Smooth muscle cell (in vitro differentiated cells): ENCODE data around the gene RPL29. TPM values are rescaled to one million over a fixed set of nuclear protein-coding genes. Genes with fewer than 3 reads are reported as not detected.

Source experiments
- DNase-seq: peaks from one replicate; lab custom pipeline; 2025; ENCODE audit not compliant: unreplicated experiment; lab: John Stamatoyannopoulos, UW
- H2AFZ ChIP-seq: fragments of 200-600 bp; sonication (generic); 2 replicates; pipeline ENCODE4 v1.6.0; 2016; ENCODE audit warnings: antibody characterized with exemption, low read depth, mild to moderate bottlenecking
- H3F3A ChIP-seq: fragments of 200-600 bp; sonication (generic); 2 replicates; pipeline ENCODE4 v1.6.0; 2017; ENCODE audit warnings: antibody characterized with exemption, low read depth
- H3K27ac ChIP-seq: fragments of 200-600 bp; sonication (generic); 2 replicates; pipeline ENCODE4 v1.5.1; 2016; ENCODE audit warnings: low read depth, mild to moderate bottlenecking
- H3K27me3 ChIP-seq: fragments of 200-600 bp; sonication (generic); 2 replicates; pipeline ENCODE4 v1.6.1; 2016; ENCODE audit warnings: low read depth, mild to moderate bottlenecking
- H3K36me3 ChIP-seq: fragments of 200-600 bp; sonication (generic); 2 replicates; pipeline ENCODE4 v1.5.1; 2016; ENCODE audit warnings: low read depth
- H3K4me1 ChIP-seq: fragments of 200-600 bp; sonication (generic); 2 replicates; pipeline ENCODE4 v1.5.1; 2016; ENCODE audit warnings: low read depth
- H3K4me2 ChIP-seq: fragments of 200-600 bp; sonication (generic); 2 replicates; pipeline ENCODE4 v1.6.0; 2016; ENCODE audit warnings: mild to moderate bottlenecking
- H3K4me3 ChIP-seq: fragments of 200-600 bp; sonication (generic); 2 replicates; pipeline ENCODE4 v1.5.1; 2016; ENCODE audit warnings: mild to moderate bottlenecking
- H3K79me2 ChIP-seq: fragments of 200-600 bp; sonication (generic); 2 replicates; pipeline ENCODE4 v1.6.0; 2016; ENCODE audit warnings: low read depth, mild to moderate bottlenecking
- H3K9ac ChIP-seq: fragments of 200-600 bp; sonication (generic); 2 replicates; pipeline ENCODE4 v1.6.0; 2016; ENCODE audit warnings: low read depth
- H3K9me3 ChIP-seq: fragments of 200-600 bp; sonication (generic); replicated peaks from 2 replicates; pipeline ENCODE4 v1.5.1; 2016; ENCODE audit warnings: low read depth
- H4K20me1 ChIP-seq: fragments of 200-600 bp; sonication (generic); 2 replicates; pipeline ENCODE4 v1.6.0; 2016; ENCODE audit warnings: low read depth
- WGBS: methylation state at CpG from one replicate; pipeline ENCODE4 v1.1.7; 2016; ENCODE audit warnings: low lambda C conversion rate; 5-methylcytosine and 5-hydroxymethylcytosine counted together
- polyA plus RNA-seq: library from polyadenylated mRNA; unstranded; fragments of >200 nt; fragmentation: Nextera tagmentation; extraction: Ambion mirVana; gene quantifications from 2 replicates; pipeline ENCODE4 v1.2.1, GENCODE V29; 2016
- total RNA-seq: library from RNA; depleted of rRNA; stranded (reverse); fragments of >200 nt; gene quantifications from 2 replicates; pipeline ENCODE4 v1.2.3, GENCODE V29; 2014
- TF ChIP-seq, protein P1 (sequence below): fragments of 200-600 bp; sonication (generic); IDR thresholded peaks from 2 replicates; pipeline ENCODE4 v1.5.1; 2017; ENCODE audit warnings: borderline replicate concordance, mild to moderate bottlenecking, antibody characterized with exemption; ENCODE audit not compliant: insufficient read depth, poor library complexity, severe bottlenecking

Gene RPL29
- total and polyA plus RNA-seq, 2 experiments from 2014 or later, result 708 to 1,004 TPM

DNA sequence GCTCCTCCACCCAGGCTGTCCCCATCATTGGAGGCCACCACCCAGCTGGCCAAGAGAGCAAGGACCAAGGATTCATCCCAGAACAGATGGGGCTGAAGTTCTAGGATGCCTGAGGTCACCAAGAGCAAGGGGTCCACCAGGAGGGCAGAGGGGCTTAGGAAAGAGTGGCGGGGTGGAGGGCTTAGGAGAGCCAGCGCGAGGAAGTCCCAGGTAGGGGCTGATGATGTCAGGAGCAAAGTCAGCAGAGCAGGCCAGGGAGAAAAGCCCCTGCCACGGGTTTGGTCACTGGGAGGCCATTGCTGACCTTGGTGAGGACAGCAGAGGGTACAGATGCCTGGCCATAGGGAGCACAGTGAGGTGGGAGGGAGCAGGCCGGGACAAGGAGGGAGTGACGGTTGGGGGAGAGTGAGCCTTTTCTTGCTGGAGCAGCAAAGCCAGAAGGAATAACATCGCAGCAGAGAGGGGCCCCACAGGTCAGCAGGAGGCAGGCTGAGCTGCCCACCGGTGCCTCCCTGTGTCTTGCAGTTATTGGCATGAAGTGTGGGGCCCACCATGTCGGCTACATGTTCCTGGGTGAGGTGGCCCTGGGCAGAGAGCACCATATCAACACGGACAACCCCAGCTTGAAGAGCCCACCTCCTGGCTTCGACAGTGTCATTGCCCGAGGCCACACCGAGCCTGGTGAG is 48.3 kb downstream of the RPL29 start:
- no peak overlapping the region for H3K9ac ChIP-seq
- H3K27me3 ChIP-seq, result no peaks in the 10 kb centered on the region
- no peaks in the 10 kb centered on the region for H3K9me3 ChIP-seq
- H4K20me1 ChIP-seq, result no peaks in the 10 kb centered on the region
- H3F3A ChIP-seq, result no peaks in the 10 kb centered on the region
- H3K4me1 ChIP-seq, result no peaks in the 10 kb centered on the region
- H2AFZ ChIP-seq, result no peak overlapping the region
- H3K27ac ChIP-seq, result no peak overlapping the region
- H3K4me3 ChIP-seq, result no peak overlapping the region
- WGBS, result 82% methylated on average over 13 of the region's 13 CpGs
- H3K4me2 ChIP-seq, result no peak overlapping the region
- TF ChIP-seq, protein P1, sequence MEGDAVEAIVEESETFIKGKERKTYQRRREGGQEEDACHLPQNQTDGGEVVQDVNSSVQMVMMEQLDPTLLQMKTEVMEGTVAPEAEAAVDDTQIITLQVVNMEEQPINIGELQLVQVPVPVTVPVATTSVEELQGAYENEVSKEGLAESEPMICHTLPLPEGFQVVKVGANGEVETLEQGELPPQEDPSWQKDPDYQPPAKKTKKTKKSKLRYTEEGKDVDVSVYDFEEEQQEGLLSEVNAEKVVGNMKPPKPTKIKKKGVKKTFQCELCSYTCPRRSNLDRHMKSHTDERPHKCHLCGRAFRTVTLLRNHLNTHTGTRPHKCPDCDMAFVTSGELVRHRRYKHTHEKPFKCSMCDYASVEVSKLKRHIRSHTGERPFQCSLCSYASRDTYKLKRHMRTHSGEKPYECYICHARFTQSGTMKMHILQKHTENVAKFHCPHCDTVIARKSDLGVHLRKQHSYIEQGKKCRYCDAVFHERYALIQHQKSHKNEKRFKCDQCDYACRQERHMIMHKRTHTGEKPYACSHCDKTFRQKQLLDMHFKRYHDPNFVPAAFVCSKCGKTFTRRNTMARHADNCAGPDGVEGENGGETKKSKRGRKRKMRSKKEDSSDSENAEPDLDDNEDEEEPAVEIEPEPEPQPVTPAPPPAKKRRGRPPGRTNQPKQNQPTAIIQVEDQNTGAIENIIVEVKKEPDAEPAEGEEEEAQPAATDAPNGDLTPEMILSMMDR, result no peak
- DNase-seq, result no peak
- H3K36me3 ChIP-seq, result no peaks in the 10 kb centered on the region
- H3K79me2 ChIP-seq, result no peaks in the 10 kb centered on the region

DNA sequence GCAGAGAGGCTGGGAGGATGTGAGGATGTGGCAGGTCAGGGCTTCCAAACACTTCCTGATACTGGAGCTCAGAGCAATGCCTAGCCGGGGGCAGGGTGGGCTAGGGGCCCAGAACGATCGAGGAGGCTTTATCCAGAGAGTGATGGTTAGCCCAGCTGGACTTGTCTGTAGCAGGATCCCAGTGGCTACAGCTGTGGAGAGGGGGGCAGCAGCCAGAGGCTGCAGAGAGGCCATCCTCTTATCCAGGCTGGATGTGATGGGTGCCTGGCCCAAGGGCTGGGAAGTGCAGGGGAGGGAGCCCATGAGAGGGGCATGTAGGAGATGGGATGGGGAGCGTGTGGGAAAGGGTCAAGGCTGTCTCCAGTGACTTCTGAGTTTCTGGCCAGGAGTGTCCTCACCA is 48.9 kb downstream of the RPL29 start:
- Histone ChIP-seq H3K4me2 (no peak overlapping the region), H3K36me3 (no peaks in the 10 kb centered on the region), H3K4me1 (no peaks in the 10 kb centered on the region), H3K27ac (no peak overlapping the region), H2AFZ (no peak overlapping the region), H3K9ac (no peak overlapping the region), H3F3A (no peaks in the 10 kb centered on the region), H3K79me2 (no peaks in the 10 kb centered on the region), H3K27me3 (no peaks in the 10 kb centered on the region), H3K9me3 (no peaks in the 10 kb centered on the region), H3K4me3 (no peak overlapping the region), H4K20me1 (no peaks in the 10 kb centered on the region)
- no peak for DNase-seq
- WGBS, result 84% methylated on average over 4 of the region's 4 CpGs
- TF ChIP-seq, protein P1, result no peak

DNA sequence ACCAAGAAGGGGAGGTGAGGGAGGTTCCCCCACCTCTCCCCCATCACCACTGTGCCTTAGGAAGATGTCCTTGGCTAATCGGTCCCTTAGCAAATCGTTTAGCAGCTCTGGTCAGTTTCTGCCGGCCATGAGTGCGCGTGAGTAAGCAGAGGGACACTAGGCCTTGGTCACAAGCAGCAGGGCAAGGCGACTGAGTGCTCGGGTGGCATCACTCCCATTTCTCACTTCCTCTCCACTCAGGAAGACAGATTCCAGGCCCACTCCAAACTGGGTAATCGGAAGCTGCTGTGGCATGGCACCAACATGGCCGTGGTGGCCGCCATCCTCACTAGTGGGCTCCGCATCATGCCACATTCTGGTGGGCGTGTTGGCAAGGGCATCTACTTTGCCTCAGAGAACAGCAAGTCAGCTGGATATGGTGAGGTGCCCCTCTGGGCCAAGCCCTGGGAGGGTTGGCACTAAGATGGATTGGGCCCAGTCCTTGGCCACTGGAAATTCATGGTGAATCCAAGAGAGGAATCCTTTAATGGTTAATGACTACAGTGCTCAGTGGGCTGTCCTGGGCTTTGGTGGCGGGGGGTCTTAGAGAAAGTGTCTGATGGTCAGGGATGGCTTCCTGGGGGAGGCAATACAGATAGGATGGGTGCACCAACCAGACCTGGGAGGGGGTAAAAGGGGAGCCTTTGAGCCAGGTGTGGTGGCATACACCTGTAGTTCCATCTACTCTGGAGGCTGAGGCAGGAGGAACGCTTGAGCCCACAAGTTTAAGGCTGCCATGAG is 49.6 kb downstream of the RPL29 start:
- Histone ChIP-seq H3K9me3 (no peaks in the 10 kb centered on the region), H3K27ac (no peak overlapping the region), H2AFZ (no peak overlapping the region), H4K20me1 (no peaks in the 10 kb centered on the region), H3K79me2 (peaks cover 3% of the 10 kb centered on the region), H3K4me1 (no peaks in the 10 kb centered on the region), H3K4me3 (no peak overlapping the region), H3K36me3 (no peaks in the 10 kb centered on the region), H3K27me3 (no peaks in the 10 kb centered on the region), H3K9ac (no peak overlapping the region), H3K4me2 (no peak overlapping the region), H3F3A (no peaks in the 10 kb centered on the region)
- 94% methylated on average over 14 of the region's 14 CpGs for WGBS
- TF ChIP-seq, protein P1, result no peak
- DNase-seq, result no peak
